Uterine smooth muscle cell (primary cell): ENCODE results near the gene POM121. TPM values are rescaled to one million over a fixed set of nuclear protein-coding genes. Genes with fewer than 3 reads are reported as not detected.

Source experiments
- total RNA-seq: library from RNA; depleted of rRNA; stranded (reverse); fragments of >200 nt; gene quantifications from 2 replicates; pipeline ENCODE4 v1.2.3, GENCODE V29; 2014

The POM121 gene
- 5.9 and 6.0 TPM in 2 replicates for total RNA-seq

DNA sequence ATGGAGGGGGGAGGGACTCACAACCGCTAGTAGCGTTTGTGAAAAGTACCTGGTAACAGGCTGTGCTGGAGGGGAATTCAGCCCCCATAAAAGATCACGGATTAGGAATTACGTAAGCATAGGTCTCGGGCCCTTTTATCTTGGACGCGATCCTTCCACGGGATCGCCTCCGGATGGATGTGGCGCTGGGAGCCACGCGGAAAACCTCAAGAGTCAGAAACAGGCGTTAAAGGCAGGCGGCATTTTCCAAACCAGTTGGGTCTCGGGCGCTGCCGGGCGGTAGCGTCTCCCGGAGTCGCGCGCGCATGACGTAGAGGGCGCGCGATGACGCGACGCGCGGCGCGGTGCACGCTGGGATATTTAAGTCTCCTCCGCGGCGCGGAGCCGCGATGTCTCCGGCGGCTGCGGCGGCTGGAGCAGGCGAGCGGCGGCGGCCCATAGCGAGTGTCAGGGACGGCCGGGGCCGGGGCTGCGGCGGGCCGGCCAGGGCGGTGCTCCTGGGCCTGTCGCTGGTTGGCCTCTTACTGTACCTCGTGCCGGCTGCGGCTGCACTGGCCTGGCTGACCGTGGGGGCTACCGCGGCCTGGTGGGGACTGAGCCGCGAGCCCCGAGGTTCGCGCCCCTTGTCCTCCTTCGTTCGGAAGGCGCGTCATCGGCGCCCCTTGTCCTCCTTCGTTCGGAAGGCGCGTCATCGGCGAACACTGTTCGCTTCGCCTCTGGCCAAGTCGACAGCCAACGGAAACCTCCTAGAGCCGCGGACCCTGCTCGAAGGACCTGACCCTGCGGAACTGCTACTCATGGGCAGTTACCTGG, at the start of gene POM121:
TSS of gene POM121 (plus strand) at position 363 of the 813 bp plus-strand sequence. CDS start at position 390, 27 bp downstream.

DNA sequence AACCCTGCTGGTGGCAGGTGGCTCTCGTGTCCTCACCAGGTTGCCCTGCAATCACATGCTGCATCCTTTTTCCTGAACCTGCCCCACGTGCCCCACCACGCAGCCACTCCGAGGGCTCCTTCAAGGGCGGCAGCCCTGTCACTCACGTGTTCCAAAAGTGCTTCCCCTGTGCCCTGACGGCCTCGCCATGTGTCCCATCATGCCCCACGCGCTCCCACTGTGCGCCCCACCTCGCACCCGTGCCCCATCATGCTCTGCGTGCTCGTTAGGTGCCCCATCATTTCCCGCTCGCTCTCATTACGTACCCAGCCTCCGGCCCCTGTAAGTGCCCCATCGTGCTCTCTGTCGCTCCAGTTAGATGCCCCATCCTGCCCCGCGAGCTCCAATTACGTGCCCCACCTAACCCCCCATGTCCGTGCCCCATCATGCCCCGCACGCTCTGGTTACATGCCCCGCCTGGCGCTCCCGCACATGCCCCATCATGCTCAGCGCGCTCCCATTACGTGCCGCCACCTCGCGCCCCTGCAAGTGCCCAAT, 44.2 kb downstream of the POM121 start, which contains the start of gene TRIM74:
TSS of gene TRIM74 (minus strand) at position 487 of the 537 bp plus-strand sequence. CDS start 3,309 bp downstream, outside the sequence.

Other genes starting within 250 kb of the POM121 start
- gene TYW1B, start 96.9 kb upstream of the POM121 start, total RNA-seq: 2.5 and 5.1 TPM in 2 replicates
- gene TRIM74, start 44.4 kb downstream of the POM121 start, total RNA-seq: not detected in 2 replicates
- gene SPDYE8, start 104.7 kb downstream of the POM121 start, total RNA-seq: not detected in 2 replicates
- gene SPDYE11, start 132.8 kb downstream of the POM121 start, total RNA-seq: not detected in 2 replicates
- not detected in 2 replicates for gene SPDYE9, start 160.9 kb downstream of the POM121 start, total RNA-seq